Prostate gland (tissue), 2 donors: ENCODE data around the gene GCH1. TPM values are rescaled to one million over a fixed set of nuclear protein-coding genes. Genes with fewer than 3 reads are reported as not detected.

ENCODE experiments used
- DNase-seq: peaks from one replicate; pipeline ENCODE4 v3.0.0-alpha.2; 2019; ENCODE audit warnings: low spot score
- H3K27ac ChIP-seq, 2 donors: fragments of 200-600 bp; sonication (generic); 2 replicates each; pipeline ENCODE4 v1.5.1; 2017 to 2019
- H3K27me3 ChIP-seq: fragments of 200-600 bp; sonication (generic); replicated peaks from 2 replicates; pipeline ENCODE4 v1.5.1; 2019; ENCODE audit not compliant: insufficient read depth
- H3K36me3 ChIP-seq, 2 donors: fragments of 200-600 bp; sonication (generic); 1 replicate in 1 of 2; 2 replicates in 1 of 2; pipeline versions ENCODE4 v1.5.1 to v1.8.1; 2017 to 2019
- H3K4me1 ChIP-seq: fragments of 200-600 bp; sonication (generic); replicated peaks from 2 replicates; pipeline ENCODE4 v1.5.1; 2019
- H3K4me3 ChIP-seq, 2 donors: fragments of 200-600 bp; sonication (generic); 2 replicates each; pipeline ENCODE4 v1.5.1; 2017 to 2019
- H3K9me3 ChIP-seq: fragments of 200-600 bp; sonication (generic); 2 replicates; pipeline ENCODE4 v1.5.1; 2017
- POLR2A ChIP-seq: fragments of 450-650 bp; IDR thresholded peaks from one replicate; pipeline ENCODE4 v1.6.1; 2016; ENCODE audit warnings: antibody characterized with exemption, mild to moderate bottlenecking
- POLR2AphosphoS5 ChIP-seq: sonication (generic); formaldehyde crosslinking; IDR thresholded peaks from one replicate; pipeline ENCODE4 v1.6.1; 2017; ENCODE audit warnings: antibody characterized with exemption
- WGBS: methylation state at CpG from one replicate; pipeline ENCODE4 v1.1.5; 2018; 5-methylcytosine and 5-hydroxymethylcytosine counted together
- intact Hi-C: fragments of 100-400 bp; cut with DNase I; formaldehyde crosslinking; loops from one replicate; pipeline ENCODE4 v1.14.2; 2022
- total RNA-seq, 2 donors: library from RNA; depleted of rRNA; stranded (reverse); fragments of >200 nt; gene quantifications; one replicate each; pipeline ENCODE4 v1.1.0, GENCODE V29; 2016
- TF ChIP-seq, protein P1 (sequence below), 4 experiments: fragments of 200-600 bp in 2 of 4; fragments of 450-650 bp in 2 of 4; sonication (generic) in 2 of 4; IDR thresholded peaks; 1 replicate in 3 of 4; 2 replicates in 1 of 4; pipeline ENCODE4 v1.5.1; 2016 to 2019; ENCODE audit warnings: antibody characterized with exemption in 4 of 4, mild to moderate bottlenecking in 2 of 4, moderate library complexity in 2 of 4

GCH1 gene
- total RNA-seq, 2 donors from 2014 or later = 4.9 to 19.4 TPM

DNA sequence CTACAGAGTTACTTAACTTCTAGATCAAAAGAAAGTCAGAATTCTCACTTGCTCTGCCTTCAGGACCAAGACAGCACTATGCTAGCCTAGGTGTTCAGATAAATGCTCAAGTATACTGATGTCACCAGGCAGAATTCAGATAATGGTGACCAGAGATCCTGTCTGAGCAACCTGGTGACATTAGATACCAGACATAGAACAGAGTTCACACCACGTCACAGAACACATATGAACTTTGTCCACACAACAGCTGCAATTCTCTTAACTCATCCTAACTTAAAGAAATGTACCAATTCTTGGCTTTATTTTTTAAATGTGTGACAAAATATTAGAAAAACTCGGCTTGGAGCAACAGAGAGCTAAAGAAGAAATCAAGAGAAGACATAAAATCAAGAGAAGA, 58.1 kb downstream of the GCH1 start:
- H3K4me3 ChIP-seq = no peak overlapping the region
- no peaks in the 10 kb centered on the region for H3K9me3 ChIP-seq
- 97% methylated on average over 2 of the region's 2 CpGs for WGBS
- no peak overlapping the region for H3K27ac ChIP-seq
- no peaks in the 10 kb centered on the region for H3K4me1 ChIP-seq
- intact Hi-C loops = no loop called here
- no peaks in the 10 kb centered on the region for H3K27me3 ChIP-seq
- DNase-seq = no peak
- TF ChIP-seq, protein P1, sequence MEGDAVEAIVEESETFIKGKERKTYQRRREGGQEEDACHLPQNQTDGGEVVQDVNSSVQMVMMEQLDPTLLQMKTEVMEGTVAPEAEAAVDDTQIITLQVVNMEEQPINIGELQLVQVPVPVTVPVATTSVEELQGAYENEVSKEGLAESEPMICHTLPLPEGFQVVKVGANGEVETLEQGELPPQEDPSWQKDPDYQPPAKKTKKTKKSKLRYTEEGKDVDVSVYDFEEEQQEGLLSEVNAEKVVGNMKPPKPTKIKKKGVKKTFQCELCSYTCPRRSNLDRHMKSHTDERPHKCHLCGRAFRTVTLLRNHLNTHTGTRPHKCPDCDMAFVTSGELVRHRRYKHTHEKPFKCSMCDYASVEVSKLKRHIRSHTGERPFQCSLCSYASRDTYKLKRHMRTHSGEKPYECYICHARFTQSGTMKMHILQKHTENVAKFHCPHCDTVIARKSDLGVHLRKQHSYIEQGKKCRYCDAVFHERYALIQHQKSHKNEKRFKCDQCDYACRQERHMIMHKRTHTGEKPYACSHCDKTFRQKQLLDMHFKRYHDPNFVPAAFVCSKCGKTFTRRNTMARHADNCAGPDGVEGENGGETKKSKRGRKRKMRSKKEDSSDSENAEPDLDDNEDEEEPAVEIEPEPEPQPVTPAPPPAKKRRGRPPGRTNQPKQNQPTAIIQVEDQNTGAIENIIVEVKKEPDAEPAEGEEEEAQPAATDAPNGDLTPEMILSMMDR (IDR thresholded peaks at IDR 0.05) = no peak
- no peak for TF ChIP-seq POLR2AphosphoS5
- no peak for TF ChIP-seq POLR2A
- H3K36me3 ChIP-seq = no peaks in the 10 kb centered on the region

DNA sequence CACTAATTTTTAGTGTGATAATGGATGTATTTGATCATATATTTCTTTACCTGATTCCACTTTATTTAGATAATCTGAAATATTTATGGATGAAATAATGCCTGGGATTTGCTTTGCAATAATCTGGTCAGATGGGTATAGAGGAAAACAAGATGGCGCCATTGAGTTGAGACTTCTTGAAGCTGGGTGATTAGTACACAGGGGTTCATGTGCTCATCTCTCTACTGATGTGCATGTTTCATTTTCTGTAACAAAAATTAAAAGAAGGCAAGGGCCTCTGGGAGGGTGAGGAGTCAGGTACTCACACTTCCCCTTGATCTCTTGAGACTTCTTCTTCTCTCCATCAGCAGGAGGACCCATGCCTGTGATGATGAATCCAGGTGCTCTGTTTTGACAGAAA, 61.8 kb downstream of the GCH1 start:
- H3K9me3 ChIP-seq = no peaks in the 10 kb centered on the region
- no peak for TF ChIP-seq POLR2A
- TF ChIP-seq, protein P1 (IDR thresholded peaks at IDR 0.05) = no peak
- TF ChIP-seq POLR2AphosphoS5 = no peak
- H3K4me1 ChIP-seq = no peaks in the 10 kb centered on the region
- WGBS = 100% methylated on average over 1 of the region's 1 CpG
- intact Hi-C loops = no loop called here
- H3K27ac ChIP-seq = no peak overlapping the region
- H3K36me3 ChIP-seq = no peaks in the 10 kb centered on the region
- no peak for DNase-seq
- no peaks in the 10 kb centered on the region for H3K27me3 ChIP-seq
- no peak overlapping the region for H3K4me3 ChIP-seq

DNA sequence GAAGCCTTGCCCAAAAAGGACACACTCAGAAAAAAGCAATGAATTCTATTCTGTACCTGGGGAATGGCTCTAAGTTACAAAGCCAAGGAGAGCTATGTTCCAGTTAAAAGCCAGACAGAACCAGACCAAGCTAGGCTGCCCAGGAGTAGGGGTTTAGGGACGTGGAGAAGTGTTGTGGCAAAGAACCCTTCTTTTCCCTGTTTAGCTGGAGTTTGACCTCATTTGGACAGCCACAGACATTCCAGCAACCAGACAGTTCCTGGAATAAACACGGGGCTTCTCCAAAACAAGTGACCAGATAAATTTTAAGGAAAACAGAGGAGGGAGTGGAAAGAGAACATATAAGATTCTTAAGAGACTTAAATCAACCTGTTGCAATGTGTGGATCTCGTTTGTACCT, 62.3 kb downstream of the GCH1 start:
- WGBS = 76% methylated on average over 3 of the region's 3 CpGs
- intact Hi-C loops = no loop called here
- no peaks in the 10 kb centered on the region for H3K27me3 ChIP-seq
- peak overlapping the region; percentile 6 to 47 for H3K27ac ChIP-seq
- H3K9me3 ChIP-seq = no peaks in the 10 kb centered on the region
- no peak overlapping the region for H3K4me3 ChIP-seq
- no peak for TF ChIP-seq POLR2A
- no peak for DNase-seq
- H3K36me3 ChIP-seq = no peaks in the 10 kb centered on the region
- H3K4me1 ChIP-seq = no peaks in the 10 kb centered on the region

DNA sequence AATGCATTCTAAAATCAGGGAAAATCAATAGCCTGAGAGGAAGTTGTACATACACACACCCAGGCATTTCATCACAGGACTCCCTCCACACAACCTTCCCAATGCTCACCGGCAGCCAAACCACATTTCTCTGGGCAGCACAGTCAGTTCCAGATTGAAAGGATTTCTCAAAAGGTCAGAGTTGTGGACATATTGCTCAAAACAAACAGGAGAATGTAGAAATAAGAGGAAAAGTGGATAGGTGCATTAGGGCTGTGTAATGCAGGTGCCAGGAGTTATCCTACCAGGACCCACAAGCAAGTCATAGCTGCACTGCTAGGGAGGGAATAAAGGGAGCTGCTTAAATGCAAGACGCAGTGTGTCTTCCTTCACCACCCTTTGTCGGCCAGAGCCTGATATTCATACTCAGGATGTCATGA, 62.9 kb downstream of the GCH1 start:
- DNase-seq = peak; percentile 32

DNA sequence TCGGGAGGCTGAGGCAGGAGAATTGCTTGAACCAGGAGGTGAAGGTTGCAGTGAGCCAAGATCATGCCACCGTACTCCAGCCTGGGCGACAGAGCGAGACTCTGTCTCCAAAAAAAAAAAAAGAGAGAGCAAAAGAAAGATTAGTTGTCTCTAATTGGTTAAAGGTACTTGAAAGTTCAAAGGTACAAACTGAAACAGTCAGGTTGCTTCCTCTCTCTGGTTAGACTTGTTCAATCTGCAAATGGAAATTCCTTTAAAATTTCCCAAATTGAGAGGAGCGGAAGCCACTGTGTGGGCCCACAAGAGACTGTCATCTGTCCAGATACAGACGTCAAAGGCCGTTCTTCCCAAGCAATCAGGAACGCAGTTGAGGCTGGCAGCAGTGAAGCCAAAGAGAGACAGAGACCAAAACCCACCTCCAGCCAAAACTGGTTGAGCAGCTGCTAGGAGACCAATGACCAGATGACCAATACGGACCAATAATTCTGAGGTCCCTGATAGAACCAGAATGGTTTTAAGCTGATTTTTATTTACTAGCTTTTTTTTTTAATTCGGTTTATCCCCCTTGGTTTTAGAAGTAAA, 63.6 kb downstream of the GCH1 start:
- DNase-seq = no peak
- WGBS = 94% methylated on average over 10 of the region's 10 CpGs
- Histone ChIP-seq H3K9me3 (no peaks in the 10 kb centered on the region), H3K27ac (peak overlapping the region in 1 of 2 donors; percentile 47), H3K36me3 (no peaks in the 10 kb centered on the region), H3K4me1 (no peaks in the 10 kb centered on the region), H3K27me3 (no peaks in the 10 kb centered on the region), H3K4me3 (no peak overlapping the region)
- TF ChIP-seq POLR2A (no peak), POLR2AphosphoS5 (no peak)
- TF ChIP-seq, protein P1 (IDR thresholded peaks at IDR 0.05) = no peak
- intact Hi-C loops = no loop called here

More for the DNA sequence above, 62.9 kb downstream of the GCH1 start:
- TF ChIP-seq POLR2AphosphoS5 = peak; percentile 76
- TF ChIP-seq, protein P1 (IDR thresholded peaks at IDR 0.05) = no peak
- TF ChIP-seq POLR2A = no peak
- WGBS = 48% methylated on average over 3 of the region's 3 CpGs
- intact Hi-C loops = no loop called here
- Histone ChIP-seq H3K4me1 (no peaks in the 10 kb centered on the region), H3K4me3 (no peak overlapping the region), H3K9me3 (no peaks in the 10 kb centered on the region), H3K27ac (peak overlapping the region in 1 of 2 donors; percentile 47), H3K27me3 (no peaks in the 10 kb centered on the region), H3K36me3 (no peaks in the 10 kb centered on the region)
